DMS 273 (cell line): ENCODE measurements around the gene KCNG2.

Experiments used
- DNase-seq: peaks from one replicate; lab custom pipeline; 2025; ENCODE audit not compliant: unreplicated experiment; lab: John Stamatoyannopoulos, UW

Gene KCNG2

DNA sequence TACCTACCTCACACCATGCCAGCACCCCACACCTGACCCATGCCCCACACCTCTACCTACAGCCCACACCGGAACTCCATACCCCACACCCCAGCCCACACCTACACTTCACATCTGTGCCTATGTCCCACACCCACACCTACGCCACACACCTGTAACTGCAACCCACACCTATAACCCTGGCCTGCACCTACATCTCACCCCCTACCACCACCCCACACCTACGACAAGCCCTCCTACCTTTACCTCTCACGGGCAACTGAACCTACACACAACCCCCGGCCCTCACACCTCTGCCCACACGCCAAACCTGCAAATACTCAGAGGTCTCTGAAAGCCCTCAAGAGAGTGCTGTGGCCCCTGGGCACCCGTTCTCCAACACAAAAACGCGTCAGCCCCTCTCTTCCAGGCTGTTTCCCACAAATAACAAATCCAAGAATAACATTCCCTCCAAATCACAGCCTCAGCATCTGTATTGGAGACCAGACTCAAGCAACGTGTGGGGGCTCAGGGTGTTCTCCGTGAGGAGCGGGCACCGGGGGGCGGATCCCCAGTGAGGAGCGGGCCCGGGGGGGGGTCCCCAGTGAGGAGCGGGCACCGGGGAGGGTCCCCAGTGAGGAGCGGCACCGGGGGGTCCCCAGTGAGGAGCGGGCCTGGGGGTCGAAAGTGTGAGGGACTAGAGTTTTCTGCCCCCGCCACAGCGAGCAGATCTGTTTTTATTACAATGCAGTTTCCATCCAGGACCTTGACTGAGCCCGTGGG is 120.3 kb downstream of the KCNG2 start:
- DNase-seq: no peak

DNA sequence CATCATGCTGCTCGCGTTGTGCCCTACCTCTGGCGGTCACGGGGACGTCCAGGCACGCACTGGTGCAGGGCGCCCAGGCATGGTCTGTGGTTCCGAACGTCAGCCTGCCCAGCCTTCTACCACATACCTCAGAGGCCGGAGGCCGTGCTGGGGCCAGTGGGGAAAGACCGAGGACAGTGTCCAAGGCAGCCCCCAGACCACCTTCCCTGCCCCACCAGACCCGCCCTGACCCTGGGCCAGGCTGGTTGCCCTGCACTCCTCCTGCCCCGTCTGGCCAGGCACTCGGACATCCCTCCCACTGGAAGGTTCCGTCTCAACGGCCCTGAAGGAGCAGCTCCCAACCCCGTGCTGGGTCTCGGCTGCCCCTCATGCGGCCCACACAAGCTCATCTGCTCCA is 120.9 kb downstream of the KCNG2 start:
- no peak for DNase-seq

DNA sequence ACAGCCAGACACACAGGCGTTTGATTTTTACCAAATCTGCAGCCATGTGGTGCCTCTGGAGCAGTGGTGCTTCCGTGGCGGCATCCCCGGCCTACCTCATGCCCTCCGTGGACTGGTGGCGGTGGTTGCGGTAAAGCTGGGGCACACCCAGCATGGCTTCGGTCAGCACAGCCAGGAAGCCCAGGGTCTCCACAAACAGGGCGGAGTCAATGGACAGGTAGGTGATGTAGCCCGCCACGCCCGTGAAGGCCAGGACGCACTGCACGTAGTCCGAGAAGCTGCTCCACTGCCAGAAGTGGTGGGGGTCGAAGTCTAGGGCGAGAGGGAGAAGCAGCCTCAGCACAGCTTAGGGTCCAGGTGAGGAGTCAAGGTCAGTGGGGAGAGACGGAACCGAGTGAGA is 121.4 kb downstream of the KCNG2 start:
- no peak for DNase-seq

DNA sequence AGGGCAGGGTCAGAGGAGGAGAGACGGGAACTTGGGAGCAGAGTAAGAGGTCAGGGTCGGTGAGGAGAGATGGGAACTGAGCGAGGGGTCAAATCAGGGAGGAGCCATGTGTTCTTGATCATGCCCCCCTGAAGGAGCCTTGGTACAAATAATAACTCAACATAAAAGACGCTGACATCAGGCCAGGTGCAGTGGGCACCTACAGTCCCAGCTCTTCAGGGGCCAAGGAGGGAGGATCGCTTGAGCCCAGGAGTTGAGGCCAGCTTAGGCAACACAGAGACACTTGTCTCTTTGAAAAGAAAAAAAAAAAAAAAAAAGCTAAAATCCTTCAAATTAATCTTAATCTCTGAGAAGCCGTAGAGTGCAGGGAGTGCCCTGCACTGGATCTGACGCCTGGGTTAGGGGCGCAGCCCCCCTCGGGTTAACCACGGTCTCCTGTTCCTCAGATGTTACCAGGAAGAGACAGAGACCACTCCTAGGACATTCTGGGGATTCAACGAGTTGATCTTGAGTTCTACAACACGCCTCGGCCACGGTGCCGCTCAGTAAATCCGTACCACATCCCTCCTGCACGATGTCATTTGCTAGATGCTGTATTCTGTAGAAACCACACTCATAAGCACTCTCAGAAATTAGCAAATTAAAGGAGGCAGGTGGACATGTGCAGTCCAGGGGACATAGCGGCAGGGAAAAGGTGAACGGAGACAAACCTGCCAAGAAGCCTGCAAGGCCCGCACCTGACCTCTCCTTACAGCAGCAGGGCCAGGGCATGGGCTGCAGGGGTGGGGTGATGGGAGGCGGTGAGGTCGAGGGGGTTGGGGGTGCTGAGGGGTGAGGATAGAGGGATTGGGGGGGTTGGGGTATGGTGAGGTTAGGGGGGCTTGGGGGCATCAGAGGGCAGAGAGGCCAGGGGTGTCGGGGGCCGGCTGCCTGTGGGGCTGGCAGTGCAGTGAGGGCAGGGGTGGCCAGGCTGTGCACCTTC is 124.5 kb downstream of the KCNG2 start:
- no peak for DNase-seq

DNA sequence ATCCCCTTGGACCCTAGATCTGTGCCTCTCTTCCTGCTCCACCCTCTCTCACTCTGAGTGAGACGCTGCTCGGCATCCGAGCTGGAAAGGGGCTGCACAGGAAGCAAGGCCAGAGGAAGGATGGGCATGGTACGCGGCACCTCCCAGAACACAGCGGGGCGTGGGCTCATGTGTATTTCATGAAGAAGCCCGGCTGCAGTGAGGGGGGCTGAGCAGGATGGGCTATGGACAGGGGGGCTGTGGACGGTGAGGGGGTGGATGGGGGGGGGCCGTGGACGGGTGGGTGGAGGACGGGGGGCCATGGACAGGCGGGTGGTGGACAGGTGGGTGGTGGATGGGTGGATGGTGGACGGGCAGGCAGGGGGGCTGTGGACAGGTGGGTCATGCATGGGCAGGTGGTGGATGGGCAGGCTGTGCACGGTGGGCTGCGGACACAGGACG is 125.3 kb downstream of the KCNG2 start:
- no peak for DNase-seq

DNA sequence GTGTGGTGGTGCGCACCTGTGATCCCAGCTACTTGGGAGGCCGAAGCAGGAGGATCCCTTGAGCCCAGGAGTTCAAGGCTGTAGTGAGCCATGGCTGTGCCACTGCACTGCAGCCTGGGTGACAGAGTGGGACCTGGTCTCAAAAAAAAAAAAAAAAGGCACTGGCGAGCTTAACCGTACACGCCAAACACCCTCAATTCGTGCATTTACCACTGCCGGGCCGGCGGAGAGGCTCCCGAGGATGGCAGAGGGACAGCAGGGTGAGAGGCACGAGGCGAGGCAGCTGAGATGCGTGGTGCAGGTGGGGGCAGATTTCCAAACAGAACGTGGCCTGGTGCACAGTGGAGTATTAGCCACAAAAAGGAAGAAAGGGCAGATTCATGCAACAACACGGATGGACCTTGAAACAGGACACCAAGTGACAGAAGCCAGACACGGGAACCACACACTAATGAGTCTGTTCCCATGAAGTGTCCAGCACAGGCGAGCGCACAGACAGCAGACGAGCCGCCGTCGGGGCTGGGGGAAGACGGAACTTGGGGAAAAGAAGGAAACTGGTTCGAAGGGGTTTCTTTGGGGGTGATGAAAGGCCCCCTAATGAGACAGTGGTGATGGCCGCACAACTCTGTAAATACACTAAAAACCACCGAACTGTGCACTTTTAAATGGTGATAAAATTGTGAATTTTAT is 126.3 kb downstream of the KCNG2 start:
- DNase-seq: no peak

DNA sequence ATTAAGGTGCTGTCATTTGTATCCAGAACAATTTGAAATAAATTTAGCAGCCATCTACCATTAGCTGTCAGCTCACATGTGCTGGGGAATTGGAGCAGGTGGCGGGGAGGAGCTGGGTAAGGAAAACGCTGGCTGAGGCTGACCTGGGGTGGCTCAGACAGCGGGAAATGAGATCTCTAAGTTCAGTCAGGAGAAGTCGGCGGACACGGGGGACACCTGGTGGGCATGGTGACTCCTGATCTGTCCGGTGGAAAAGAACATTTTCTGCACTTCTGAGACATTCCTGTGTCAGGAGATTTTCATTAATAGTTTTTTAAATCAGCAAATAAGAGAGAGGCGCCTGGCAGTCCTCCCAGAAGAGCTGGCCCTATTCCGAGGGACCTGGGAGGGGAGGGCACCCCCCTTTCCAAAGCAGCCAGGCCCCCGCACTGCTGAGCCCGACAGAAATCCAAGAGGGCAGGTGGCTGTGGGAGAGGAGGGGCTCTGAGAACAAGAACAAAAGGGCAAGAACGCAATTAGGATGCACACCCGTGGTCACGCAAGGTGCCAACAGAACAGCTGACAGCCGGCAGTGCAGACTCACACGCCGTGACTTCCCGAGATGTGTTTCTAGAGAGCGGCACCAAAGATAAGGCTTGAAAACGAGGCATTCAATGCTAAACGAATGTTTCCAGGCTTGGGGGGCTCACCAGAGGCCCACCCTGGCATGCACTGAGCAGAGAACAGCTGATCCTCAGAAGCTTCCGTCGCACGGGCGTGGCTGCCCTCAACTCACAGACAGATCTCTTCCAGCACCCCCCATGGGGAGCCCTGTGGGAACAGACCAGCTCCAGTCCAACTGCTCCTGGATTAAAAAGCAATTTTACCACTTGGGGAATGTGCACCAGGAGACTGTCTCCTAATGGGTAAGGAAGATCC is 127.3 kb downstream of the KCNG2 start:
- peak; percentile 95 for DNase-seq

DNA sequence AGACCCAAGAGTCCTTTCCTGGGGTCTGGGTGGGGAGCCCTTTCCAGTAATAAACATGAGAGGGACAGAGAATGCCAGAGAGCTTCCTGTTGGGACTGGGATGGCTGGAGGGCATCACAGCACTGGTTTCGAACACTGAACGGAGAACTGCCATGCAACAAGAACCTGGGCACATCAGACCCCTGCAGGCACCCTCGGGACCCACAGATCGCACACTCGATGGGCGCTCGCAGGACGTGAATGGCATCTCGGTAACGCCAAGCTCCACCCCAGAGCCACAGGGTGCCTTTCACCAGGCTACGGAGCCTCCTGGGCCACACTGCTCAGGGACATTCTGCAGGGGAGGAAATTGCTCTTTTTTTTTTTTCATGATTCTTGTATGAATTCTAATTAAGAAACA is 128.6 kb downstream of the KCNG2 start:
- DNase-seq: no peak

DNA sequence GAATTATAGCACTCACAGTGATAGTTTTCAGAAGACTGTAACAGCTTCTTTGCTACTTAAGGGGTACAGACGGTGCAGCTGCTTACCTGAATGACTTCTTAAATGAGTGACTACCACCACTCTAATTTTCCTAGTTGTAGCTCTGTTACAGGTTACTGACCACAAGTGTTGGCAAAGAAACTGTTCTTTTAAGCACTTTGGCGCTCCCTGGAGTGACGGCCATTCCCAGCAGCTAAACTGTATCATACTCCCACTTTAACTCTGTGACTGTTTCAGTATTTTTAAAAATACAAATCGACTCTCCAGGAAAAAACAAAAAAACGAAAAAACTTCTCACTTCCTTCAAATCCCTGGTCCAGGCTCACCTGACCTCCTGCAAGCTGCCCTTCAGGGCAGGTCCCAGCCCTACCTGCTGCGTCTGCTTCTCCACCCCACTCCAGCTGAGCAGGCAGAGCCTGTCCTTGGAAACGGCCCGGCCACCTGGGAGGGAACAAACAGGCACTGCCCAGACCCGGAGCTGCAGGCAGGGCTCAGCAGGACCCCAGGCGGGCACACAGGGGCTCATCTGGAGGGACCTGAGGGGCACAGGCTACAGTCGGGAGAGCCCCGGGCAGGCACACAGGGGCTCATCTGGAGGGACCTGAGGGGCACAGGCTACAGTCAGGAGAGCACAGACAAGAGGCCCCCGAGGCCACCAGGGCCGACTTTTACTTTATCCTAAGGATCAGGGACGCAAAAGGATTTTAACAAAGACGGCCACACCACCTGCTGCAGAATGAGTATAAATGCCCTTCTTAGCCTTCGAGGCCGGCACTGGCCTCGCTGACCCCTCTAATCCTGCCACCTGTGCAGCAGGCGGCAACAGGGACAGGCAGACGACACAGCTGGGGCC is 129.2 kb downstream of the KCNG2 start:
- DNase-seq: no peak

DNA sequence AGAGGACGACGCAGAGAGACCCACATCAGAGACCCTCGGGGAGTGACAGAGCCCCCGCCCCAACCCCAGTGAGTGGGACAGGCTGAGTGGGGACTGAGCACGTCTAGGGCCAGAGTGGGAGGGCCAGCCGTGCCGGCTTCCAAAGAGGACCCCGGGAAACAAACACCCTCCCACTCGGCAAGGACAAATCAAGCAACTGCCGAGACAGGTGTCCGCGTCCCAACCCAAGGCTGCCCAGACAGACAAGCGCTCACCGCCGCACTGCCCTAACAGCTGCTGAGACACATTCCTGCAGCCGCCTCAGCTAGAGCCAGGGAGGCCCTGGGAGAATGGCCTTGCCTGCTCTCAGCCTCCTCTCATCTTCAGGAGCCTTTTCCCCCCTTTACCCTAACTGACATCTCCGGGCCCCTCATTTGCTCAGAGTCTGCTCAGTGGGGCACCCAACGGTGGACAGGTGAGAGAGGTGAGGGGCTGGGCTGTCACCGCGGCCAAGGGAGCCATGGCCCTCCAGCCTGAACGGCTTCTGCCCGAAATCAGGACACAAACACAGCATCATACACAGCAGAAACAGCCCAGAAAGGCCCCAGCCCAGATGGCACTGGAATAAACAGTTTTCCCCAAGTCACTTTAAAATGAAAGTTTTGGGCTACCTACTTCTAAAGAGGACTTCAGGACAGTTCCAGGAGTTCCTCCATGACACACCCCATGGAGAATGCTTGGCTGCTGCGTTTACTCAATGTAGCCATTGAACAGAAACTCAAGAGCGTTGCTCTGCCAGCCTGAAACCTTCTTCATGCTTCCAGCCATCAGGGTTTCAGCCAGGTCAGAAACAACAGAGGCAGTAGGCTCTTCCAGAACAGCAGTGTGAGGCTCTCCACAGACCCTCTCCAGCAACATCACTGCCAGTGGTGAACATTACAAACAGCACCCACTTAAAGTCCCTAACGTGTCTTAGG is 130.1 kb downstream of the KCNG2 start:
- no peak for DNase-seq

DNA sequence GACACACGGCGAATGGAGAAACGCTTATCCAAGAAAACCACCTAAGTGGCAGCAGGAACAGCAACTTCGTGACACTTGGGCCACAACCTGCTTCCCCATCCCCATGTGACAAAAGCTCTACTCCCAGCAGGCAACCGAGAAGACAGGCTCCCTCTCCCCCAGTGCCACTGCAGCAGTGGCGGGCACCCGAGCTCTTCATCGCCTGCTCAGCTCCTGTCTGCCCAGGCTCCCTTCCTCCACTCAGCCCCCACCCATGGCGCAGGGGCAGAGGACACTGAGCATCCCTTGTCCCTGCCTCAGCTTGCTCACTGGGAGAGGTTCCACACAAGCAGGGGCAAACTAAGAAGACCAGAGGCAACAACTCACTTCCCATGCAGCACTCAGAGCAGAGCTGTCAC is 130.8 kb downstream of the KCNG2 start:
- DNase-seq: no peak

DNA sequence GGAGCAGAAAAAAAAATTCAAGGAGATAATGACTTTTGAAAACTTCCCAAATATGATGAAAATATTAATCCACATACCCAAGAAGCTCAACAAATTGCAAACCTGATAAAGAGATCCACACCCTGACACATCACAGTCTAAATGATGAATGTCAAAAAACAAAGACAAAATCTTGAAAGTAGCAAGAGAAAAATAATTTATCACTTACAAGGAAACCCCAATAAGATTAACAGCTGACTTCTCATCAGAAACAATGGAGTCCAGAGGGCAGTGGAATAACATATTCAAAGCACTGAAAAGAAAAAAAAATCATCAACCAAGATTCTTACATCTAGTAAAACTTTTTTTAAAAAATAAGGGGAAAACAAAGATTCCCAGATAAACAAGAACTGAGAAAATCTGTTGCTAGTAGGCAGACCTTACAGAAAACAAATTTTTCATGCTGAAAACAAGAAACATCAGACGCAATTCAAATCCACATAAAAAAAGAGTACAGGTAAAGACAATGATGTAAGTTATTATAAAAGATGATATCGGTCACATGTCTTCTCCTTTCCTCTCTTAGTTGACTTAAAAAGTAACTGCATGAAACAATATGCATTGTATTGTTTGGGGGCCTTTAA is 132.4 kb downstream of the KCNG2 start:
- no peak for DNase-seq

DNA sequence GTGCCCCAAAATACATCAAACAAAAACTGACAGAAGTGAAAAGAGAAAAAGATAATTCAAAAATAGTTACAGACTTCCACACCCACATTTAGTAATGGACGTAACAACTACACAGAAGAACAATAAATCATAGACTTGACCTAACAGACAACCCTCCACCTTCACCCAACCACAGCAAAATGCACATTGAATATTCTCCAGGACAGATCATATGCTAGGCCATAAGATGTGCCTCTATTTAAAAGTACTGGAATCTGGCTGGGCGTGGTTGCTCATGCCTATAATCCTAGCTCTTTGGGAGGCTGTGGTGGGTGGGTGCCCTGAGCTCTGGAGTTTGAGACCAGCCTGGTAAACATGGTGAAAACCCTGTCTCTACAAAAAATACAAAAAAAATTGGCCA is 133.7 kb downstream of the KCNG2 start:
- DNase-seq: no peak

DNA sequence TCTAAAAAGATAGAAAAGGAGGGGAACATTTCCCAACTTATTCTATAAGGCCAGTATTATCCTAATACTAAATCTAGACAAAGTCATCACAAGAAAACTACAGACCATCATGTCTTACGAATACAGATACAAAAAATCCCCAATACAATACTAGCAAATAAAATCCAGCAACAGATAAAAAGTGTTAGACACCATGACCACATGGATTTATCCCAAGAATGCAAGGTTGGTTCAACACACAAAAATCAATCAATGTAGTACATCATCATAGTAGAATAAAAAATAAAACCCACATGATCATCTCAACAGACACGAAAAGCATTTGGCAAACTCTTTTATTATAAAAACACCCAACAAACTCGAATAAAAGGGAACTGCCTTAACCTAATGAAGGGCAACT is 135.2 kb downstream of the KCNG2 start:
- no peak for DNase-seq

DNA sequence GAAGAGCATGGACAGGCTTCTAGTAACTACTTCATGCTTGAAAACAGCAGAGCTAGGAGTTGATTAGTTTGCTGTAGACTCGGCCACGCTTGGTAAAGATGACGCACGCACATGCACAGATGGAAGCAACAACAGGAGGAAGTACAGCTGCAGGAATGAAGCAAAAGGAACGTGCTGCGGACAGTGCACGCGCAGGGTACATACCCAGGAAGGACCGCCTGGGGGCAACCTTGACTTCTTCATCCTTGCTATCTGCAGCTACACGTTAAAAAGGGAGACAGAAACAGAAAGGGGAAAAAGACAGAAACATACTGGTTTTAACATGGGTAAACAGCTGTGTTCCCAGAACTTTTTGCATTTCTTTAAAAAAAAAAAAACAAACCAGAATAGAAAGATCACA is 136.0 kb downstream of the KCNG2 start:
- DNase-seq: no peak

DNA sequence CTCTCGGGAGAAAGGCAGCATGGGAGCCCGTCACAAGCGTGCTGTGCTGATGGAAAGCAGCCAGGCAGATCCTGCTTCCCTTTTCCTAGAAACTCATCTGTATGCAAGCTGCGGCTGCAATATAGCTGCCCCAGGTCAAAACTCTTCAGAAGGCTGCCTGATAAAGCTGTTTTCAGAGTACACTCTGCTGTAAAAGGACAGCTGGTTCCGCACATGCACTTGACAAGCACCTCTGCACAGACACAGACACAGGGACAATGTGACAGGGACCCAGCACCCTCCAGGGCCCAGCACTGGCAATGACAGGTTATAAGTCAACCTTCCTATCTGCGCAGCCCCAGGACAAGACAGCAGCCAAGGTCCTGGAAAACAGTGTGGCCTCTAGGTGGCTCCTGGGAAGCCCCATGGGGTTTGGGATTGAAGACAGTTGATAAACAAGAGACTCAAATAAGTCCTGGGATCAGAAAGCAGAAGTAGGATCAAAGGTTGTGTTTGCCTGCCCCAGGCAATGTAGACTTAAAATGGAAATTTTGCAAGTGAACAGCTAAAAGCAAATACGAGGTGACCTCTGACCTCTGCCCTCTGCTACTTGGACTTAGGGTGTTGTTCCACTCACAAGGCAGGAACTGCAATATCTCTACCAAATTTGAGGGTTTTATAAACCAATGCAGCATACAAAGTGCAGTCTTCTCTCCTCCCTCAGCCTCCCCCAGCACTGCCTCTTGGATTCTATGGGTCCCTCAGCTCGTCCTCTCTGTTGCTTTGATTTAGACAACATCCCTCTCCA is 136.8 kb downstream of the KCNG2 start:
- DNase-seq: no peak

DNA sequence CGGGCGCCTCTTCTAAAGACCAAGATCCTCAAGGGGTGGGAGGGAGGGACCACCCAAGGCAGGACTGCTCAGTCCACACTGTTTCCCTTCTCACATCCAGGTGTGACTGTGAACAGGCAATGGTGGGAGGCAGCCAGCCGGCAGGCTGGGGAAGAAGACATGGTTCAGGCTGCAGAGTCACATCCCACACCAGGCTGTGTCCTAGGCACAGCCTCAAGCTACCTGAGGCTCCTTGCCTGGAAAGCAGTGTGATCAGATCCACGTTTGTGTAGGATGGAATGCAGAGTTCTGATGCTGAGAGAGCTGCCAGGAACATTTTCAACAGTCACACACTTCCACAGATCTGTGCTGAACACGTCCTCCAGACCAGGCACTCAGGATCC is 137.4 kb downstream of the KCNG2 start:
- DNase-seq: no peak
